Measurements from ENCODE around the gene ENHO.
"Not testable (repeated sequence)": the region's sequence is repeated elsewhere in the genome, so short reads cannot be mapped to it uniquely, and the experiment has no call there.

ENHO gene

GRCh38 chr9:34485822-34486221 lies 37.0 kb downstream of the ENHO start:
- Mint-ChIP-seq H3K27ac (no peak overlapping the region), H3K36me3 (ENCODE audit: insufficient read depth) (no peaks in the 10 kb centered on the region), H3K4me3 (no peak overlapping the region), H3K4me1 (ENCODE audit: low read depth in 2 of 2) (no peaks in the 10 kb centered on the region), H3K9me3 (no peaks in the 10 kb centered on the region), H3K27me3 (peaks cover 52 to 58% of the 10 kb centered on the region in 2 donors)
- DNase-seq (no peak), ATAC-seq (replicated peaks) (no peak)

GRCh38 chr9:34484678-34485077 lies 38.1 kb downstream of the ENHO start:
- H3K9me3 Mint-ChIP-seq: no peaks in the 10 kb centered on the region
- H3K4me3 Mint-ChIP-seq: no peak overlapping the region
- H3K36me3 Mint-ChIP-seq (ENCODE audit: insufficient read depth): no peaks in the 10 kb centered on the region
- DNase-seq (no peak), ATAC-seq (replicated peaks) (no peak)
- no peaks in the 10 kb centered on the region for H3K4me1 Mint-ChIP-seq (ENCODE audit: low read depth in 2 of 2)
- no peak overlapping the region for H3K27ac Mint-ChIP-seq
- peaks cover 41 to 51% of the 10 kb centered on the region in 2 donors for H3K27me3 Mint-ChIP-seq

- not testable (repeated sequence) for H3K4me1 Mint-ChIP-seq (ENCODE audit: low read depth in 2 of 2); H3K4me3 Mint-ChIP-seq; H3K36me3 Mint-ChIP-seq (ENCODE audit: insufficient read depth); ATAC-seq (replicated peaks); DNase-seq; H3K9me3 Mint-ChIP-seq
- Mint-ChIP-seq H3K27ac (peak overlapping the region in 1 of 2 donors; percentile 38), H3K27me3 (peaks cover 37 to 49% of the 10 kb centered on the region in 2 donors)
Observed at GRCh38 chr9:34482746-34483145, 40.0 kb downstream of the ENHO start.

GRCh38 chr9:34481620-34482019 lies 41.2 kb downstream of the ENHO start:
- not testable (repeated sequence) for H3K36me3 Mint-ChIP-seq (ENCODE audit: insufficient read depth); H3K27ac Mint-ChIP-seq; H3K9me3 Mint-ChIP-seq

GRCh38 chr9:34479431-34479866 lies 43.3 kb downstream of the ENHO start:
- Mint-ChIP-seq H3K36me3 (ENCODE audit: insufficient read depth) (no peaks in the 10 kb centered on the region), H3K4me3 (no peak overlapping the region), H3K9me3 (no peaks in the 10 kb centered on the region), H3K27me3 (peaks cover 18 to 41% of the 10 kb centered on the region in 2 donors), H3K4me1 (ENCODE audit: low read depth in 2 of 2) (no peaks in the 10 kb centered on the region), H3K27ac (no peak overlapping the region)
- DNase-seq: no peak
- ATAC-seq (replicated peaks): no peak

More at GRCh38 chr9:34481620-34482019, 41.2 kb downstream of the ENHO start:
- not testable (repeated sequence) for ATAC-seq (replicated peaks); H3K4me1 Mint-ChIP-seq (ENCODE audit: low read depth in 2 of 2); H3K4me3 Mint-ChIP-seq; DNase-seq
- H3K27me3 Mint-ChIP-seq: peaks cover 29 to 43% of the 10 kb centered on the region in 2 donors

- no peak for DNase-seq
- peaks cover 18 to 41% of the 10 kb centered on the region in 2 donors for H3K27me3 Mint-ChIP-seq
- no peak overlapping the region for H3K27ac Mint-ChIP-seq
- no peaks in the 10 kb centered on the region for H3K36me3 Mint-ChIP-seq (ENCODE audit: insufficient read depth)
- no peak for ATAC-seq (replicated peaks)
- no peaks in the 10 kb centered on the region for H3K4me1 Mint-ChIP-seq (ENCODE audit: low read depth in 2 of 2)
- no peak overlapping the region for H3K4me3 Mint-ChIP-seq
- no peaks in the 10 kb centered on the region for H3K9me3 Mint-ChIP-seq
Observed at GRCh38 chr9:34477541-34477940, 45.2 kb downstream of the ENHO start.

- H3K27me3 Mint-ChIP-seq: peaks cover 12 to 32% of the 10 kb centered on the region in 2 donors
- H3K4me3 Mint-ChIP-seq: no peak overlapping the region
- H3K27ac Mint-ChIP-seq: no peak overlapping the region
- H3K9me3 Mint-ChIP-seq: no peaks in the 10 kb centered on the region
- DNase-seq (no peak), ATAC-seq (replicated peaks) (no peak)
- no peaks in the 10 kb centered on the region for H3K36me3 Mint-ChIP-seq (ENCODE audit: insufficient read depth)
- no peaks in the 10 kb centered on the region for H3K4me1 Mint-ChIP-seq (ENCODE audit: low read depth in 2 of 2)
Observed at GRCh38 chr9:34475097-34475496, 47.7 kb downstream of the ENHO start.
